ENCODE measurements around the gene P3H3. TPM values are rescaled to one million over a fixed set of nuclear protein-coding genes. Genes with fewer than 3 reads are reported as not detected.

Gene P3H3
- total and polyA plus RNA-seq, 9 donors: 4.7 to 92.3 (median 61.1) TPM

DNA sequence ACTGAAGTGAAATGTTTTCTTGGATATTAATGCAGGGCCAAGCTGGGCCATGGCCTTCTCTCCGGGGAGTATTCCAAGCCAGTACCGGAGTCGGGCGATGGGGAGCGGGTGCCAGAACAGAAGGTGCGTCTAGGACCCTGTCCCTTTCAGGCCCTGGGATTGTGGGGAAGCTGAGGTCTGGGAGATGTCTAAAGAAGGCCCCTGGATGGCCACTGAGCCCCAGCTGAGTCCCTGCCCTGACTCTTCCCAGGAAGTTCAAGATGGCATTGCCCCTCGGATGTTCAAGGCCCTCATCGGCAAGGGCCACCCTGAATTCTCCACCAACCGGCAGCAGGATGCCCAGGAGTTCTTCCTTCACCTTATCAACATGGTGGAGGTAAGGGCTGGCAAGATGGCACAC lies 31.9 kb downstream of the P3H3 start:
- Histone ChIP-seq H3K27me3 (no peaks in the 10 kb centered on the region), H3K4me3 (no peak overlapping the region), H3K36me3 (no peaks in the 10 kb centered on the region), H3K9me3 (no peaks in the 10 kb centered on the region), H3K27ac (no peak overlapping the region), H3K4me1 (ENCODE audit: insufficient read depth) (no peaks in the 10 kb centered on the region)
- no peak for DNase-seq
- WGBS, 3 donors: 92 to 95% (median 95%) methylated on average over 9 of the region's 9 CpGs
- intact Hi-C loops (cut with DNase I): loop anchor here in 2 of 4 donors (10.0 kb wide), 1 partner anchor 105 kb away; no protein-coding TSS in a partner anchor
- no peak for TF ChIP-seq EP300 (IDR thresholded peaks at IDR 0.05)
- TF ChIP-seq, protein P1, sequence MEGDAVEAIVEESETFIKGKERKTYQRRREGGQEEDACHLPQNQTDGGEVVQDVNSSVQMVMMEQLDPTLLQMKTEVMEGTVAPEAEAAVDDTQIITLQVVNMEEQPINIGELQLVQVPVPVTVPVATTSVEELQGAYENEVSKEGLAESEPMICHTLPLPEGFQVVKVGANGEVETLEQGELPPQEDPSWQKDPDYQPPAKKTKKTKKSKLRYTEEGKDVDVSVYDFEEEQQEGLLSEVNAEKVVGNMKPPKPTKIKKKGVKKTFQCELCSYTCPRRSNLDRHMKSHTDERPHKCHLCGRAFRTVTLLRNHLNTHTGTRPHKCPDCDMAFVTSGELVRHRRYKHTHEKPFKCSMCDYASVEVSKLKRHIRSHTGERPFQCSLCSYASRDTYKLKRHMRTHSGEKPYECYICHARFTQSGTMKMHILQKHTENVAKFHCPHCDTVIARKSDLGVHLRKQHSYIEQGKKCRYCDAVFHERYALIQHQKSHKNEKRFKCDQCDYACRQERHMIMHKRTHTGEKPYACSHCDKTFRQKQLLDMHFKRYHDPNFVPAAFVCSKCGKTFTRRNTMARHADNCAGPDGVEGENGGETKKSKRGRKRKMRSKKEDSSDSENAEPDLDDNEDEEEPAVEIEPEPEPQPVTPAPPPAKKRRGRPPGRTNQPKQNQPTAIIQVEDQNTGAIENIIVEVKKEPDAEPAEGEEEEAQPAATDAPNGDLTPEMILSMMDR (IDR thresholded peaks at IDR 0.05): no peak
- TF ChIP-seq POLR2A (IDR thresholded peaks at IDR 0.05): no peak

DNA sequence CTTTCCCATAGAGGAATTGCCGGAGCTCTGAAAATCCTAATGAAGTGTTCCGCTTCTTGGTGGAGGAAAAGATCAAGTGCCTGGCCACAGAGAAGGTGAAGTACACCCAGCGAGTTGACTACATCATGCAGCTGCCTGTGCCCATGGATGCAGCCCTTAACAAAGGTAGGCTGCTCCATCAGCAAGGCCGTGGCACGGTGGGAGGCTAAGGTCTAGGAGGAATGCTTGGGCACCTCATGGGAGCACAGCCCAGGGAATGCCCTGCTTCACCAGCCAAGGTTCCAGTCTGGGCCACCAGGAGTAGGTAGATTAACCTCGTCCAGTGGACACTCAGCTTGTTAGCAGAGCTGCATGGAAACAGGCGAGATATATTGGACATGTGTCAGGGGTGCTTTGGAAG lies 32.7 kb downstream of the P3H3 start:
- 92 to 98% (median 95%) methylated on average over 7 of the region's 7 CpGs for WGBS, 3 donors
- intact Hi-C loops (cut with DNase I): loop anchor here in 2 of 4 donors (10.0 kb wide), 1 partner anchor 104 kb away; no protein-coding TSS in a partner anchor

DNA sequence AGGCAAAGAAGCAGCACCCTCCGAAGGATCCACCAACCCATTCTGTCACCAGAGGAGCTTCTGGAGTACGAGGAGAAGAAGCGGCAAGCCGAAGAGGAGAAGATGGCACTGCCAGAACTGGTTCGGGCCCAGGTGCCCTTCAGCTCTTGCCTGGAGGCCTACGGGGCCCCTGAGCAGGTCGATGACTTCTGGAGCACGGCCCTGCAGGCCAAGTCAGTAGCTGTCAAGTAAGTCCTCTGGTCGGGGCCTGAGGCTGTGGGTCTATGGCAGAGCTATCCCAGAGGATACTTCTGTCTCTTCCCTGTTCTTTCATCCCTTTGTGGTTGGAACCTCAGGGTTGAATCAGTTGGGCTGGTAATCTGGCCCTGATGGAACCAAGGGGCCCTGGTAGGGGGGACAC lies 33.2 kb downstream of the P3H3 start:
- Histone ChIP-seq H3K36me3 (no peaks in the 10 kb centered on the region), H3K4me3 (no peak overlapping the region), H3K27me3 (no peaks in the 10 kb centered on the region), H3K27ac (no peak overlapping the region), H3K4me1 (ENCODE audit: insufficient read depth) (no peaks in the 10 kb centered on the region), H3K9me3 (no peaks in the 10 kb centered on the region)
- intact Hi-C loops (cut with DNase I): loop anchor here in 2 of 4 donors (10.0 kb wide), 1 partner anchor 103 kb away; no protein-coding TSS in a partner anchor
- 89 to 92% (median 90%) methylated on average over 9 of the region's 9 CpGs for WGBS, 3 donors
- no peak for DNase-seq
- TF ChIP-seq, protein P1 (IDR thresholded peaks at IDR 0.05): no peak
- TF ChIP-seq POLR2A (IDR thresholded peaks at IDR 0.05) (no peak), EP300 (IDR thresholded peaks at IDR 0.05) (no peak)

More for the DNA sequence above, 32.7 kb downstream of the P3H3 start:
- Histone ChIP-seq H3K27me3 (no peaks in the 10 kb centered on the region), H3K27ac (no peak overlapping the region), H3K4me3 (no peak overlapping the region), H3K9me3 (no peaks in the 10 kb centered on the region), H3K36me3 (no peaks in the 10 kb centered on the region), H3K4me1 (ENCODE audit: insufficient read depth) (no peaks in the 10 kb centered on the region)
- TF ChIP-seq, protein P1 (IDR thresholded peaks at IDR 0.05): no peak
- TF ChIP-seq EP300 (IDR thresholded peaks at IDR 0.05) (no peak), POLR2A (IDR thresholded peaks at IDR 0.05) (no peak)
- no peak for DNase-seq

DNA sequence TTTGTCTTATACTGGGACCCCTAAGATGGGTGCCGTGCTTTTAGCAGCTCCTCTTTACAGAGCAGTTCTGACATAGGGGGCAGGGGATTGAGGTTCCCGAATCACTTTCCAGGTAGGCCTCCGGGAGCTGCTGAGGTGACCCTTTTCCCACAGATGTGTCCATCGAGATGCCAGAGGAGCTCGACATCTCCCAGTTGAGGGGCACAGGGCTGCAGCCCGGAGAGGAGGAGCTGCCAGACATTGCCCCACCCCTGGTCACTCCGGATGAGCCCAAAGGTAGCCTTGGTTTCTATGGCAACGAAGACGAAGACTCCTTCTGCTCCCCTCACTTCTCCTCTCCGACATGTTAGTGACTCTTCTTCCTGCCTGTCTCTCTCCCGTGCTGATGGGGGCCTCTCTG lies 34.8 kb downstream of the P3H3 start:
- no peaks in the 10 kb centered on the region for H3K36me3 ChIP-seq
- TF ChIP-seq, protein P1 (IDR thresholded peaks at IDR 0.05): no peak
- TF ChIP-seq POLR2A (IDR thresholded peaks at IDR 0.05) (no peak), EP300 (IDR thresholded peaks at IDR 0.05) (no peak)
- 79 to 85% (median 84%) methylated on average over 11 of the region's 11 CpGs for WGBS, 3 donors
- H3K9me3 ChIP-seq: no peaks in the 10 kb centered on the region
- H3K4me1 ChIP-seq (ENCODE audit: insufficient read depth): no peaks in the 10 kb centered on the region
- no peak for DNase-seq
- H3K27me3 ChIP-seq: no peaks in the 10 kb centered on the region
- no peak overlapping the region for H3K4me3 ChIP-seq
- intact Hi-C loops (cut with DNase I): loop anchor here in 2 of 4 donors (10.0 kb wide), 1 partner anchor 102 kb away; no protein-coding TSS in a partner anchor
- H3K27ac ChIP-seq: no peak overlapping the region
